VCaP (cell line): ENCODE data around the gene DCPS.

Source experiments
- H3K27ac ChIP-seq: fragments of 450-650 bp; 2 replicates; pipeline ENCODE4 v1.5.1; 2017
- TF ChIP-seq, protein P1 (sequence below): fragments of 450-650 bp; conservative IDR thresholded peaks from 2 replicates; pipeline ENCODE4 v1.5.1; 2017; ENCODE audit warnings: mild to moderate bottlenecking, moderate library complexity

DCPS gene

DNA sequence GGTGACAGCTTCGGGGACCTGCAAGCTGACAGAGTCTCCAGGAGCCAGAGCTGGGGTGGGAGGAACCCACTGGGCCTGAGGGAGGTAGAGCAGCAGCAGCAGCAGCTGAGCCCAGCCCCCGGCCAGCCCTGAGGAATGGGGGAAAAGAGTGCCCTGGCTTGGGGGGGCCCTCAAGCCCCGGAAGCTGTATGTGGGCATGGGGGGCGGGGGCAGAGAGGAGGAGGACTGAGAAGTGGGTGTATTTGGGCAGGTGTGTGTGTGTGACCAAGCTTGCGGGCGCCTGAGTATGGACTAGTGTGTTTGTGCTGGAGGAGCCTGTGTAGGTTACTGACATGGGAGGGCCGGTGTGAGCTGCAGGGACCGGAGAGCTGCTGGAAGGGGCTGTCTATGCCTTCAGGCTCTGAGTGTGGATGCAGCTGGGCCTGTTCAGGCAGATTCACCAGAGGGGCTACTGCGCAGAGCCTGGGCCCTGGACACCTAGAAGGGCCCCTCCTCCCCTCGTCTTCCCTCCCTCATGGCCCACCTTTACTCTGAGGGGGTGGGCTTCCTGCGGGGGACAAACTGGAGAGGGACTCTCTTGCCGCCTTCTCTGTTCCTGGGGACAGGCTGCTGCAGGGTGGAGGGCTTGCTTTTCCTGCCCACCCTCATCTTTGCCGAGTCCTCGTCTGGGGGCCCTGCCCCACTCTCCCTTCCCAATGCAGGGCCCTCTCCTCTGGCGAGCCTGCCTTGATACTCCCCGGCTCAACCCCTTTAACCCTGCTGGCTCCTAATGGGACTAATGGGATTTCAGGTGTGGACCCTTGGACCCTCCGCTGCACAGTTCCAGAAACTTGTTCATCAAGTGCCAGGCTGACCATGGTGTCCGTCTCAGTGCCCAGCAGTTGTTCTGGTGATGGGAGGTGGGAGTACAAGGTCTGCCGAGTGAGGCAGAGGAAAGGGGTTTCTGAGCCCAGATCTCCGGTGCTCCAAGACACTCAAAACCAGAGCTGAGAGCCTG is 79.8 kb downstream of the DCPS start:
- H3K27ac ChIP-seq: peak overlapping the region; percentile 50; the same call in 1 of the 2 replicates
- TF ChIP-seq, protein P1, sequence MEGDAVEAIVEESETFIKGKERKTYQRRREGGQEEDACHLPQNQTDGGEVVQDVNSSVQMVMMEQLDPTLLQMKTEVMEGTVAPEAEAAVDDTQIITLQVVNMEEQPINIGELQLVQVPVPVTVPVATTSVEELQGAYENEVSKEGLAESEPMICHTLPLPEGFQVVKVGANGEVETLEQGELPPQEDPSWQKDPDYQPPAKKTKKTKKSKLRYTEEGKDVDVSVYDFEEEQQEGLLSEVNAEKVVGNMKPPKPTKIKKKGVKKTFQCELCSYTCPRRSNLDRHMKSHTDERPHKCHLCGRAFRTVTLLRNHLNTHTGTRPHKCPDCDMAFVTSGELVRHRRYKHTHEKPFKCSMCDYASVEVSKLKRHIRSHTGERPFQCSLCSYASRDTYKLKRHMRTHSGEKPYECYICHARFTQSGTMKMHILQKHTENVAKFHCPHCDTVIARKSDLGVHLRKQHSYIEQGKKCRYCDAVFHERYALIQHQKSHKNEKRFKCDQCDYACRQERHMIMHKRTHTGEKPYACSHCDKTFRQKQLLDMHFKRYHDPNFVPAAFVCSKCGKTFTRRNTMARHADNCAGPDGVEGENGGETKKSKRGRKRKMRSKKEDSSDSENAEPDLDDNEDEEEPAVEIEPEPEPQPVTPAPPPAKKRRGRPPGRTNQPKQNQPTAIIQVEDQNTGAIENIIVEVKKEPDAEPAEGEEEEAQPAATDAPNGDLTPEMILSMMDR: no peak

DNA sequence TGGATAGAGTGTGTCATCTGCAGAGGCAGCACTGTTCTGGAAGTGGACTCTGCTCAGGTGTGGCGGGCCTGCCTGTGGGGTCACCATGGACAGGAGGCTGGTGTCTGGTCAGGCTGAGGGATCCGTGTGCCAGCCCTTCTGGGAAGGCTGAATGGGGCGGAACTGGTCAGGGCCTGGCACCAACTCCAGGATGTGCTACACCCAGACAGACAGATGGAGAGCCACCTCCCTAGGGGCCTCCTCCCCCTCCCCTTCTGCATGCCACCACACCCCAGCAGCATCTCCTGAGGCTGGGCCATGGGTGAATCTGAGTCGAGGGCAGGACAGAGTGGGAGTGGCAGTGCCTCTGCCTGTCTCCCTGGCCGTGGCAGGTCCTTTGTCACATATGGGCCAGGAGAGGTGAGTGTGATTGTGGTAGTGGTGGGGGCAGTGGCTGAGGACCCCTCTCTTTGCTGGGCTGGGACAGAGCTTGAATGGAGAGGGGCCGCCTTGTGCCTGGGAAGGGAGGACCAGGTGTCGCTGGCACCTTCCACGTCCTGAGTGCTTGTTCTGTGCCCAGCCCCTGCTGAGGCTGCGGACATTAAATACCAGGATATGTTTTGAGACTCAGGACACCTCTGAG is 80.7 kb downstream of the DCPS start:
- no peak overlapping the region; the same call in 1 of the 2 replicates for H3K27ac ChIP-seq
- TF ChIP-seq, protein P1: no peak

DNA sequence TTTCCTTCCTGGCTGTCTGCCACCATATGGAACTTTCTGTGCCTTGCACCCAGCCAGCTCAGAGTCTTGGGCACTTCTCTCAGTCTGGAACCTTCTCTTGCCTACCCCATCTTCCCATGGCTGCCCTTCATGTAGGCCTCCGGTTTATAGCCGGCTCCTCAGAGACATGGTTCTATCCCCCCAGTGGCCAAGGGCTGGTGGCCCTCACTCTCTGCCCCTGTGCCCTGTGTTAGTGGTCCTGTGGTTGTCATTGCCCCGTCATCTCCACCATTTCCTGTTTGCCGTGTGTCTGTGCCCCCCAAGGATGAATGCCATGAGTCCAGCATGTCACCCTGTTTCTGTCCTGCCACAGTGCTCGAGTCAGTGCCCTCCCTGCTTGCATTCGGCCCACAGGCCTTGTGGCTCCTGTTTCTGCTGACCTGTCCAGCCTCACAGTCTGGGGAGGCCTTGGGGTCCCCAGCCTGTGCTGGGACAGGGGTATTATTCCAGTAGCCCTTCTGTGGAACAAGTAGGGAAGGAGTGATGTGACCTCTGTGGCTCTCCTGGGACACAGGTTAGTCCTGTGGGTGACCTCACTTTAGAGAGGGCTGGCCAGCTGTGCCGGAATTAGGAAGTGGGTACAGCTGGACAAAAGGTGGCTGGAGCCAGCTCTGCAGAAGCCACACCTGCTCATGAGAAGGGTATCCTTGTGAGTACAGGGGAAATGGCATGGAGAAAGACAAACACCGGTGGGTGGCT is 82.3 kb downstream of the DCPS start:
- TF ChIP-seq, protein P1: no peak
- peak overlapping the region; percentile 90 for H3K27ac ChIP-seq

DNA sequence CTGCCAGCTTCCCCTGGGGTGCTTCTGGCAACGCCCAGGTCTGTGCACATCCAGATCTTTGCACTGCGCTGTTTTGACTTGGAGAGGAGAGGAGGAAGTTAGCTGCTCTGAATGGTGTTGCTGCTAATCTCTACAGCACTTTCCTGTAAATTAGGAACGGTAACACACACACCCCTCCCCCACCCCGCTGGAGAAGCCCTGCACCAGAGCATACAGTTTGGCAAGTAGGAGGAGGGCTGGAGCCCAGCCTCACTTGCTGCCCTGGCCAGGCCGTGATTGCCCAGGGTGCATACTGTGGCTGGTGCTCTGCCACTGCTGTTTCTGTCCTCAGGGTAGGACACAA is 82.8 kb downstream of the DCPS start:
- peak overlapping the region; percentile 90 for H3K27ac ChIP-seq

DNA sequence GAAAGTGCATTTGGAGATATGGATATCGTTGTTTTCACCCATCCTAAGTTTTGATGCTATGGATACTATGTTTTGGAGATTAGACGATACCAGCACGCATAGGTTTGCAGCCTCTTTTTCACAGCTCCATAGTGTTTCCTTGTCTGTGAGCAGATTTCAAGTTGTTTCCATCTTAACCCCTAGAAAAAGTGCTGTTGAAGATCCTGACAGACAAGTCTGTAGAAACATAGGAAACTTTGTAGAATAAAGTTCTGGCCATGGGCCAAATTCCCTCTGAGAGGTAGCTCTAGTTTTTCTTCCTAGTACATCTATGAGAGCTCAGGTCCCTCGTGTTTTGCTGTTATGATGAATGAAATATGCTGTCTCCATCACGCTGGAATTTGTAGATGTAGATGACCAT is 84.0 kb downstream of the DCPS start:
- TF ChIP-seq, protein P1: no peak
- H3K27ac ChIP-seq: peak overlapping the region; percentile 90

DNA sequence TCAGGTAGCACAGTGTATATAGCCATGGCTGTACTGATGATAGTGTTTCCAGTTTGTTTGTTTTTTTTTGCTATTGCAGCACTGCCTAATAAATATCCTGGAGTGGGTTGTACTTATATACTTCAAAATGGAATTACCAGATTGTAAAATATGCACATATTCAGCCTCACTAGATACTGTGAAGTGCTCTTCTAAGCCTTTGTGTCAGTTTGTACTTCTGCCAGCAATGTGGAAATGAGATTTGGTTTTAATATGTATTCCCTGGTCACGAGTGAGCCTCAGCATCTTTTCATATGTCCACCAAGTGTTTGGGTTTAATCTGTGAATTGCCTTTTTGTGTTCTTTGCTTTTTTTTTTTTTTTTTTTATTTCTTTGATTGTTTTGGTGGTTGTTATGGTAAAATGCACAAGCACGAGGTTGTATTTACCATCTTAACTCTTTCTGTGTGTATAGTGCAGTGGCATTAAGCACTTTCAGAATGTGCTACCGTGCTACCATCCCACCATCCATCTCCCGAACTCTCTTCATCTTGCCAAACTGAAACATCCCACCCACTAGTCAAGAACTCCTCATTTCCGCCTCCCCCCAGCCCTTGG is 86.5 kb downstream of the DCPS start:
- TF ChIP-seq, protein P1: no peak
- H3K27ac ChIP-seq: no peak overlapping the region

DNA sequence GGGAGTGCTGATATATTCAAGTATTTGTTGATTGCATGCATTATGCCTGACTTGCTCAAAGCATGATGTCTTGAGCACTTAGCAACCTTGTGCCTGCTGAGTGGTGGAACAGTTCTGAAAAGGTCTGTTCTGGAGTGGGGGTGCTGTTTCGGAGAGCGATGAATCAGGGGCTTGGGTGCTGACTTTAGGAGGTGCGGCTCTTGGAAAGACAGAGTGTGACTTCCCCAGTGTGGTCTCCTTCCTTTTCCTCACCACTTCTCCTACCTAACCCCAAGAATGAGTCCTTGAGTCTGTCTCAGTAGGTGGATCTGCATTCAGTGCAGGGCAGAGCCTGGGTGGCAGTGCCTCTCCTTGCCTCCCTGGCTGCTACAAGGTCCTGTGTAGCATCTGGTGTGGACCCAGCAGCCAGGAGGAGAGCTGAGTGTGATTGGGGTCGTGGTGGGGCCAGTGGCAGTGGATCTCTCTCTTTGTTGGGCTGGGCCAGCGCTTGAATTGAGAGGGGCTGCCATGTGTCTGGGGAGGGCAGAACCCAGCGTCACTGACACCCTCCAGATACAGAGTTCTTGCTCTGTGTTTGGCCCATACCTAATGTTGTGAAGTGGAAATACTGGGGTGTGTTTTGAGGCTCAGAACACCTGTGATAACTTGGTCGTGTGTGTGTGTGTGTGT is 87.6 kb downstream of the DCPS start:
- TF ChIP-seq, protein P1: no peak
- H3K27ac ChIP-seq: no peak overlapping the region
